NCI-H748 (cell line): ENCODE data around the gene CCT5.
"Not testable (repeated sequence)": the region's sequence is repeated elsewhere in the genome, so short reads cannot be mapped to it uniquely, and the experiment has no call there.

Experiments used
- DNase-seq: peaks from one replicate; lab custom pipeline; 2025; ENCODE audit not compliant: unreplicated experiment; lab: John Stamatoyannopoulos, UW

CCT5 gene

GRCh38 chr5:10244342-10244944 is 5.6 kb upstream of the CCT5 start:
- DNase-seq: no peak

GRCh38 chr5:10246761-10247160 is 3.3 kb upstream of the CCT5 start:
- no peak for DNase-seq

GRCh38 chr5:10247217-10247616 is 2.9 kb upstream of the CCT5 start:
- DNase-seq: not testable (repeated sequence)

GRCh38 chr5:10248378-10249260 is 1.5 kb upstream of the CCT5 start:
- peak; percentile 57 for DNase-seq

GRCh38 chr5:10250806-10251276 is 761 bp downstream of the CCT5 start:
- peak; percentile 71 for DNase-seq

- no peak for DNase-seq
Observed at GRCh38 chr5:10251405-10251804, 1.3 kb downstream of the CCT5 start.

- no peak for DNase-seq
Observed at GRCh38 chr5:10253390-10253789, 3.3 kb downstream of the CCT5 start.

- no peak for DNase-seq
Observed at GRCh38 chr5:10254686-10255085, 4.6 kb downstream of the CCT5 start.

GRCh38 chr5:10257870-10258269 is 7.8 kb downstream of the CCT5 start:
- no peak for DNase-seq

GRCh38 chr5:10259899-10260298 is 9.8 kb downstream of the CCT5 start:
- DNase-seq: no peak

- no peak for DNase-seq
Observed at GRCh38 chr5:10261065-10261464, 11.0 kb downstream of the CCT5 start.

- DNase-seq: peak; percentile 62
Observed at GRCh38 chr5:10262121-10262774, 12.2 kb downstream of the CCT5 start.

- no peak for DNase-seq
Observed at GRCh38 chr5:10262995-10263394, 12.9 kb downstream of the CCT5 start.

GRCh38 chr5:10264604-10265003 is 14.5 kb downstream of the CCT5 start:
- no peak for DNase-seq

- no peak for DNase-seq
Observed at GRCh38 chr5:10265245-10266109, 15.4 kb downstream of the CCT5 start.

GRCh38 chr5:10266137-10266536 is 16.1 kb downstream of the CCT5 start:
- DNase-seq: no peak

GRCh38 chr5:10266839-10267238 is 16.8 kb downstream of the CCT5 start:
- no peak for DNase-seq

GRCh38 chr5:10268100-10268499 is 18.0 kb downstream of the CCT5 start:
- no peak for DNase-seq

GRCh38 chr5:10272053-10272874 is 22.2 kb downstream of the CCT5 start:
- no peak for DNase-seq

GRCh38 chr5:10272875-10273209 is 22.8 kb downstream of the CCT5 start:
- DNase-seq: not testable (repeated sequence)
